ENCODE measurements around the gene RPLP2.

The RPLP2 gene

GRCh38 chr11:782264-783174 lies 27.2 kb upstream of the RPLP2 start:
- Histone ChIP-seq H3K4me2 (ENCODE audit: insufficient read depth, low read length) (no peak overlapping the region), H3K27ac (ENCODE audit: low read length) (no peak overlapping the region), H3K36me3 (ENCODE audit: insufficient read depth, low read length) (peaks cover 27% of the 10 kb centered on the region), H3K27me3 (ENCODE audit: insufficient read depth, low read length, poor library complexity) (no peaks in the 10 kb centered on the region), H3K9me3 (ENCODE audit: insufficient read depth, low read length, severe bottlenecking) (no peaks in the 10 kb centered on the region), H2AFZ (ENCODE audit: low read depth, low read length) (no peak overlapping the region), H3K79me2 (ENCODE audit: insufficient read depth, low read length) (peaks cover 28% of the 10 kb centered on the region), H3K9ac (ENCODE audit: low read depth, low read length) (no peak overlapping the region), H4K20me1 (ENCODE audit: insufficient read depth, low read length) (peaks cover 35% of the 10 kb centered on the region), H3K4me1 (ENCODE audit: insufficient read depth, low read length) (peaks cover 28% of the 10 kb centered on the region), H3K4me3 (ENCODE audit: low read depth in 1 of 2, low read length in 2 of 2) (no peak overlapping the region)
- ATAC-seq (ENCODE audit: insufficient read depth, low read depth): no peak
- TF ChIP-seq, protein P1, sequence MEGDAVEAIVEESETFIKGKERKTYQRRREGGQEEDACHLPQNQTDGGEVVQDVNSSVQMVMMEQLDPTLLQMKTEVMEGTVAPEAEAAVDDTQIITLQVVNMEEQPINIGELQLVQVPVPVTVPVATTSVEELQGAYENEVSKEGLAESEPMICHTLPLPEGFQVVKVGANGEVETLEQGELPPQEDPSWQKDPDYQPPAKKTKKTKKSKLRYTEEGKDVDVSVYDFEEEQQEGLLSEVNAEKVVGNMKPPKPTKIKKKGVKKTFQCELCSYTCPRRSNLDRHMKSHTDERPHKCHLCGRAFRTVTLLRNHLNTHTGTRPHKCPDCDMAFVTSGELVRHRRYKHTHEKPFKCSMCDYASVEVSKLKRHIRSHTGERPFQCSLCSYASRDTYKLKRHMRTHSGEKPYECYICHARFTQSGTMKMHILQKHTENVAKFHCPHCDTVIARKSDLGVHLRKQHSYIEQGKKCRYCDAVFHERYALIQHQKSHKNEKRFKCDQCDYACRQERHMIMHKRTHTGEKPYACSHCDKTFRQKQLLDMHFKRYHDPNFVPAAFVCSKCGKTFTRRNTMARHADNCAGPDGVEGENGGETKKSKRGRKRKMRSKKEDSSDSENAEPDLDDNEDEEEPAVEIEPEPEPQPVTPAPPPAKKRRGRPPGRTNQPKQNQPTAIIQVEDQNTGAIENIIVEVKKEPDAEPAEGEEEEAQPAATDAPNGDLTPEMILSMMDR (IDR thresholded peaks at IDR 0.05; ENCODE audit: borderline replicate concordance, extremely low read depth, low read length, poor library complexity, severe bottlenecking): no peak
- TF ChIP-seq EZH2 (IDR thresholded peaks at IDR 0.05; ENCODE audit: borderline replicate concordance, low read depth, low read length, severe bottlenecking): no peak
- DNase-seq: no peak

GRCh38 chr11:783581-784015 lies 26.2 kb upstream of the RPLP2 start:
- Histone ChIP-seq H4K20me1 (ENCODE audit: insufficient read depth, low read length) (peaks cover 32% of the 10 kb centered on the region), H3K4me1 (ENCODE audit: insufficient read depth, low read length) (peaks cover 21% of the 10 kb centered on the region), H3K79me2 (ENCODE audit: insufficient read depth, low read length) (peaks cover 17% of the 10 kb centered on the region), H3K27ac (ENCODE audit: low read length) (no peak overlapping the region), H3K36me3 (ENCODE audit: insufficient read depth, low read length) (peaks cover 24% of the 10 kb centered on the region), H2AFZ (ENCODE audit: low read depth, low read length) (no peak overlapping the region), H3K4me3 (ENCODE audit: low read depth in 1 of 2, low read length in 2 of 2) (no peak overlapping the region), H3K4me2 (ENCODE audit: insufficient read depth, low read length) (no peak overlapping the region), H3K27me3 (ENCODE audit: insufficient read depth, low read length, poor library complexity) (no peaks in the 10 kb centered on the region), H3K9ac (ENCODE audit: low read depth, low read length) (no peak overlapping the region), H3K9me3 (ENCODE audit: insufficient read depth, low read length, severe bottlenecking) (no peaks in the 10 kb centered on the region)
- DNase-seq (no peak), ATAC-seq (ENCODE audit: insufficient read depth, low read depth) (no peak)
- TF ChIP-seq EZH2 (IDR thresholded peaks at IDR 0.05; ENCODE audit: borderline replicate concordance, low read depth, low read length, severe bottlenecking): no peak
- TF ChIP-seq, protein P1 (IDR thresholded peaks at IDR 0.05; ENCODE audit: borderline replicate concordance, extremely low read depth, low read length, poor library complexity, severe bottlenecking): no peak

DNA sequence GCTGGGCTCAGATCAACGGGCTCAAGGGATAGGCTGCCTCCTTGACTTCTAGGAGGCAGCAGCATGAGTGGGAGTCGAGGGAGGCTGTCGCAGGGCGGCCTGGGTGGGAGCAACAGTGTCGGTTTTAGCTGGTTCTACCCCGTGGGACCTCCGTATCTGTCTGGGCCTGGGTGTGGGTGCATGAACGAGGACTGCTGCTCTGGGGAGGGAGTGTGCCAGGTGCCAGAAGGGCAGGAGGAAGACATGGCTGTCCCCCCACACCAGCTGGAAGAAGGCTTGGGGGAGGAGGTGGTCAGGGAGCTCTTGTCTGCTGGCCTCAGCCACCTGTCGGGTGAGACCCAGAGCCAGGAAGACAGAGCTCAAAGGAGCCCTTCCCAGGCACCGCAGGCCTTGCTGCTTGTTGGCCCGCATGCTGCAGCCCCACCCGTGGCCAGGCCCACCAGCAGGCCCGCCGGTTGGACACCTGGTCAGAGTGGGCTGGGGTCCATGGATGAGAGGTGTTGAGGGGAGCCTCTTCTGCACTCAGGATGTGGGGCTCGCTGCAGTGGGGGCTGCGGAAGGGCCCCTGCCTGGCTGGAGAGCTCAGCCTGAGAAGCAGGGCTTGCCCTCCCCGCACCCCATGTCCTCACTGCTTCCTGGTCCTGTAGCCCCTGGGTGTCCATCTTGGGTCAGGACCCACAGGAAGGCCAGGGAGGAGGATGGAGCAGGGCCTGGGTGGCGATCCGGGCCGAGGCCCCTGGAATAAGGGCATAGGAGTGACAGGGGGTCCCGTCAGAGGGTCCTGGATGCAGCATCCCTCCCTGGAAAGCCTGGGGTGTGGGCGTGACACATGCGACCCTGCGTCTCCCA lies 23.3 kb upstream of the RPLP2 start:
- 0 out of 2 replicates have a peak, but pooled peaks cover 6% of the 10 kb centered on the region for H3K36me3 ChIP-seq (ENCODE audit: insufficient read depth, low read length)
- no peak overlapping the region for H3K4me3 ChIP-seq (ENCODE audit: low read depth in 1 of 2, low read length in 2 of 2)
- no peaks in the 10 kb centered on the region for H3K9me3 ChIP-seq (ENCODE audit: insufficient read depth, low read length, severe bottlenecking)
- H3K9ac ChIP-seq (ENCODE audit: low read depth, low read length): no peak overlapping the region
- no peak overlapping the region for H3K27ac ChIP-seq (ENCODE audit: low read length)
- H3K79me2 ChIP-seq (ENCODE audit: insufficient read depth, low read length): no peaks in the 10 kb centered on the region
- no peaks in the 10 kb centered on the region for H3K27me3 ChIP-seq (ENCODE audit: insufficient read depth, low read length, poor library complexity)
- DNase-seq: no peak
- H3K4me1 ChIP-seq (ENCODE audit: insufficient read depth, low read length): no peaks in the 10 kb centered on the region
- TF ChIP-seq, protein P1 (IDR thresholded peaks at IDR 0.05; ENCODE audit: borderline replicate concordance, extremely low read depth, low read length, poor library complexity, severe bottlenecking): no peak
- no peak for TF ChIP-seq EZH2 (IDR thresholded peaks at IDR 0.05; ENCODE audit: borderline replicate concordance, low read depth, low read length, severe bottlenecking)
- no peak overlapping the region for H3K4me2 ChIP-seq (ENCODE audit: insufficient read depth, low read length)
- H4K20me1 ChIP-seq (ENCODE audit: insufficient read depth, low read length): peaks cover 24% of the 10 kb centered on the region
- no peak for ATAC-seq (ENCODE audit: insufficient read depth, low read depth)
- H2AFZ ChIP-seq (ENCODE audit: low read depth, low read length): no peak overlapping the region

Data from DND-41 (cell line).